ENCODE measurements around the gene TMEM163.
"Not testable (repeated sequence)": the region's sequence is repeated elsewhere in the genome, so short reads cannot be mapped to it uniquely, and the experiment has no call there.

Gene TMEM163

GRCh38 chr2:134718817-134719814, at the start of gene TMEM163:
Gene TMEM163 (minus strand): TSS chr2:134719000.
- no peak for DNase-seq

GRCh38 chr2:134766583-134766982, 47.8 kb upstream of the TMEM163 start:
- DNase-seq = no peak

DNA sequence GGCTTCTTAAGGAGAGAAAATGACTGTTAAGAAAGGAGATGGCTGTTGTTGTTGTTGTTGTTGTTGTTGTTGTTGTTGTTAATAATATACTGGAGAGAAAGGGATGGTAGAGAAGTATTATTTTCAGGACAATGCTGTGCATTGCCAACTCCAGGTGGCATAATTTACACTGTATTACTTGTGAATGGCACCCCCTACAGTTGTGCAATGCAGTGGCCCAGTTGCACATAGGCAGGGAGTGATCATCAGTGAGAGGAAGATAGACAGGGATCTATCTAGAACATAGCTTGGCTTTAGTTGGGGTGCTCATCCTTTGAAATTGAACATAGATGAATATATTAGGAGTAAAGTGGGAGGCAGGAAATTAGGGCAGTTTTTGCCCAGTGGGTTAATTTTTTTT, 47.2 kb upstream of the TMEM163 start:
- DNase-seq = no peak

GRCh38 chr2:134764164-134764563, 45.4 kb upstream of the TMEM163 start:
- no peak for DNase-seq

GRCh38 chr2:134763164-134763710, 44.4 kb upstream of the TMEM163 start:
- DNase-seq = no peak

- DNase-seq = no peak
These were observed 43.7 kb upstream of the TMEM163 start for GRCh38 chr2:134762508-134762907.

DNA sequence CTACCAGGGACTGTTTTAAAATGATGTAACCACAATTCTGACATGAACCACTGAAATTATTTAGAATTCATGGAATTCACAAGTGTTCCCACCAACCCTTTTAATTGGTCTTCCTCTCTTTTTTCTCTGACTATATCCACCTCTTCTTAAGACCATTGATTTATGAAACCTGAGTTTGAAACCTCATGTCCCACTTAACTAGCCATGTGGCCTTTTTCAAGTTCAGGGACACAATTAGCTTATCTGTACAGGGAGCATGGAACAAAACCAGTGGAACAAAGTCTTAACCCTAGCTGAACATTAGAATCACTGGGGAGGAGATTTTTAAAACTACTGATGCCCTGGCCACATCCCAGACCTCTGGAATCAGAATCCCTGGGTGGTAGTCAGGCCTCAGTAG, 41.6 kb upstream of the TMEM163 start:
- no peak for DNase-seq

DNA sequence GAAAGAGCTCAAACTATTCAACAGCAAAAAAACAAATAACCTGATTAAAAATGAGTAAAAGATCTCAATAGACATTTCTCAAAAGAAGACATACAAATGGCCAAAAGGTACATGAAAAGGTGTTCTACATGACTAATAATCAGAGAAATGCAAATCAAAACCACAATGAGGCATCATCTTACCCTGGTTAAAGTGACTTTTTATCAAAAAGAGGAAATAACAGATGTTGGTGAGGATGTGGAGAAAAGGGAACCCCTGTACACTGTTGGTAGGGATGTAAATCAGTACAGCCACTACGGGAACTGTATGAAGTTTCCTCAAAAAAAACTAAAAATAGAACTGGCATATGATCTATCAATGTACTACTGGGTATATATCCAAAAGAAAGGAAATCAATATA, 39.8 kb upstream of the TMEM163 start:
- peak; percentile 73 for DNase-seq

DNA sequence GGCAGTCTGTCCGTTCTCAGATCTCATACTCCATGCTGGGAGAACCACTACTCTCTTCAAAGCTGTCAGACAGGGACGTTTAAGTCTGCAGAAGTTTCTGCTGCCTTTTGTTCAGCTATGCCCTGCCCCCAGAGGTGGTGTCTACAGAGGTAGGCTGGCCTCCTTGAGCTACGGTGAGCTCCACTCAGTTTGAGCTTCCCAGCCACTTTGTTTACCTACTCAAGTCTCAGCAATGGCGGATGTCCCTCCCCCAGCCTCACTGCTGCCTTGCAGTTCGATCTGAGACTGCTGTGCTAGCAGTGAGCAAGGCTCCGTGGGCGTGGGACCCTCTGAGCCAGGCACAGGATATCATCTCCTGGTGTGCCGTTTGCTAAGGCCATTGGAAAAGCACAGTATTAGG, 33.2 kb upstream of the TMEM163 start:
- not testable (repeated sequence) for DNase-seq

DNA sequence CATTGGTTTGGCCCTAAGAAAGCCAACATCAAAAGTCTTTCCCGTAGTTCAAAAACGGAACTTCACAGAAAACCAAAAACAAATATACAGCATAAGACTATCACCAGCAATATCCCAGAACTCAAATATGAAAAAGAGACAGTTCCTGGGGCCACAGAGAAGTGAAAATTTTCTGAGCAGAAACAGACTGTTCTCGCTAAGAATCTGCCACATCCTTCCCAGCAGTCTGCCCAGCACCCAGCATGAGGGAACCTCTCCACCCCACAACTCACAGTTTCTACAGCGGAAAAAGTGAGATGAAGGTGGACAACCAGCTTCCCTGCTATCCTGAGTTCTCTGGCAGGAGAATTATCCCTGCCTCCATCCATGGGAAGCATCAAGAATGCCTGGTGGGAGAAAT, 26.7 kb upstream of the TMEM163 start:
- DNase-seq = no peak

DNA sequence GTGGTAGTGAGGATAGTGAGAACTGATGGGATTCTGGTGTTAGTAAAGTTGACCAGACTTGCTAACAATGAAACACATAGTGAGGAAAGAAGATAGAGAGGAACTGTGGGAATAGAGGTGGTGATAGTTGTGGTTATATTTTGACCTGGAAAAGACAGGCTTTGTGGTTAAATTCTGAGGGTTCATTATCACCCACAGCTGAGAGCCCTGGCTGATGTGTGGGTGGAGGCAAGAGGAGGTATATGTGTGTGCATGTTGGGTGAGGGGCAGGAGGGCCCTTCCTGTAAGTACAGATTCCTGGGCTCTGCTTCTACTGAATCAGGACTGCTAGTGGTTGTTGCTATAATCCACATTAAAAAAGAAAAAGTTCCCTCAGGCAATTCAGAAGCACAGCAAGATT, 26.2 kb upstream of the TMEM163 start:
- no peak for DNase-seq

GRCh38 chr2:134739879-134740301, 21.1 kb upstream of the TMEM163 start:
- DNase-seq = peak; percentile 98

GRCh38 chr2:134739236-134739878, 20.6 kb upstream of the TMEM163 start:
- no peak for DNase-seq

DNA sequence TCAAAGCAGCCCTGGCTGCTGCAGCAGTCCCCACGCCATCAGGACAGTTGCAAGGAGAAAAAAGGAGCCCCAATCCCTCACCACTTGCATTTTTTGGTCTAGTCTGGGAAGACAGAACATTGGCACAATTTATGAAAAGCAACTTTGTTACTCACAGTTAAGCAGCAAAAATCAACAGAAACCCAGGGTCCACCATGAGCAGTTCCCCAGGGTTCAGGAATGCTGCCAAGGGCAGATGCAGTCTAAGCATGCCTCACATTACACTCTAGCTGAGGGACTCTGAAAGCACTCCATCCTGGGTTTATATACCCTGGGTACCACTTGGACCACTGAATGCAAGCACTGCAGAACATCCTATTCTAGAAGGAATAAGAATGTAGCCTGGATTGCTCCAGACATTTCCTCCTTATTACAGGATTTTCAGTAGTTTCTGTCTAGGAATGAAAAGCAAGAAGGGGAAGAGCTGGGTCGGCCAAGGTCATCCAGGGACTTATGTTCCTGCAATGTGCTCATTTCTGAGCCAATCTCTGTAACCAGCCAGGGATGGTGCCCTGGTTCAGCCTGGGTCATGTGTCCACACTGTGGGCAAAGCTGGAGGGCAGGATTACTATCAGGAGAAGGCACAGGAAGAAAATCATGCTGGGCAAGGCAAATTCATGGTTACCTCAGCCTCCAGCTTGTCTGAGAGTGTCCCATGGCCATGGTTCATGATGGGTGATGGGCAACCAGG, 19.5 kb upstream of the TMEM163 start:
- peak; percentile 66 for DNase-seq

DNA sequence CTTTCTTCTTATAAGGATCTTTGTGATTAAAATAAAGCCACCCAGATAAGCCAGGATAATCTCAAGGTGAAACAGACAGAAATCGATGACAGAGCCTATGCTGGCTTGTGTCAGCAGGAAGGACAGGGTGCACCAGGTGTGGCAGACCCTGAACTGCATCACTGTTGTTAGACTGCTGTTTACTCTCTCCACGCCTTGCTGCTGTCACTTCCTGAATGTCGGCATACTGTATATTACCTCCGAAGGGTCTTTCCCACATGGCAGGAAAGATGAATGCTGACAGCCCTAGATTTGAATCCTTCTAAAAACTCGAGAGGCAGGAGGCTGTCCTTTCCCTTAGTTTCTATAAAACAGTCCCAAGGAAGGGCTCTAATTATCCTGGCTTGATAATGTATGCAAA, 18.9 kb upstream of the TMEM163 start:
- no peak for DNase-seq

GRCh38 chr2:134736167-134736880, 17.5 kb upstream of the TMEM163 start:
- DNase-seq = peak; percentile 78

- no peak for DNase-seq
These were observed 9.4 kb upstream of the TMEM163 start for GRCh38 chr2:134728163-134728562.

DNA sequence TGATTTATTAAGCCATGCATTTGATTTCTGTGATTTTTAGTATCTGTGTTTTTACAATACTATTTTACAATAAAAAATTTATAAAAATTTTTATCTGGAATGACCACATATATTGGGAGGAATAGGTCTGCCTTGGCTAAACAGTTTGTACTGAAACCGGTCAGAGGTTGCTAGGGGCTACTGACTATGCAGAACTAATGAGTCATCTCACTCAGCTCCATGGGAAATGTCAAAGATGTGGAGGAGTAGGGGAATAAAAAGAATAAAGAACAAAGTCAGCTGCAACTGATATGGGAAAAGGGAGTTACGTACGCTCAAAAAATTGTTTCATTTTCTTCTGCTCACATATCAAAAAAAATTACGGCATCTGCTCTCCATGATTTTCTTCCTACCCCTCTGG, 8.6 kb upstream of the TMEM163 start:
- DNase-seq = peak; percentile 53

GRCh38 chr2:134726645-134727044, 7.8 kb upstream of the TMEM163 start:
- no peak for DNase-seq

DNA sequence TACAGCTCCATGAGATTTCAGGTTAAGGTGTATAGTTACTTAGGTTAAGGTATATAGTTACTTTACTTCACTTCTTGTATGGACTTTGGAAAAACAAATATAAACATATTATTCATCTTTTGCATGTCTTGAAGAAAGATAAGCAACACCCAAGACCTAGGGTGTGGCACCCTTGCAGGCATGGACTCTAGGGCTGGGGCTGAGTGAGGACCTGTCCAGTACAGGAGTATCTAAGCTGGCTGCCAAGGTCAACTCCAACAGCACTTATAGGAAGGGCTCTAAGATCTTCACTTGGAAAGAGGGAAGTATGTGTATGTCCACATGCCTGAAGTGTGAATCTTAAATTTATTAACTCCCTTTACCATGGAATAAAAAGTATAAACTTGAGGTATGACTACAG, 7.1 kb upstream of the TMEM163 start:
- no peak for DNase-seq

- no peak for DNase-seq
These were observed 5.5 kb upstream of the TMEM163 start for GRCh38 chr2:134724341-134724740.

GRCh38 chr2:134723742-134724141, 4.9 kb upstream of the TMEM163 start:
- not testable (repeated sequence) for DNase-seq
